ENCODE measurements around the gene NKD1.

NKD1 gene

DNA sequence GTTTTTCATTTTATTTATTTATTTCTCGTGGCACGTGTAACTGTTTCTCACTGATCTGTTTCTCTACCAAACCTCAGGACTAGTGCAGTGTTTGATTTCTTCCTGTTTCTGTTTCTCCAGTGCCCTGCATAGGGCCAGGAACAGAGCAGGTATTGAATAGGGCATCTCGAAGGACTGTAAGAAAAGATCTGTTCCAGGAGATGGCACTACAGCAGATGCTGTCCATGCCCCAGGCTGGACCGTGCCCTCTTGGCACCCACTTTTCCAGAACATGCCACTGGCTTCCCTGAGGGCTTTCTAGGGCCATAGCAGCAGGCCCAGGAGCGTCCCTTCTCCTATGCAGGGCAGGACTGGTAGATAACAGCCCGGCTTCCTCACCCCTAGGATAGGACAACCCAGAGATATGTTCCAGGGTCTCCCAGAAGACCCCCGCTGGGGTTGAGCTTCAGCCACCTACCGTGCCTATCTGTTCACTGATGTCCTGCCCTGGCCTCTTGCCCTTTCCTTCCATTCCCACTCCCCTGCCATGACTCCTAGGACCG lies 128.6 kb downstream of the NKD1 start:
- Mint-ChIP-seq H3K27me3 (no peaks in the 10 kb centered on the region), H3K9me3 (no peaks in the 10 kb centered on the region)
- no peak for ATAC-seq (replicated peaks; ENCODE audit: extremely low read depth, poor library complexity, severe bottlenecking)

DNA sequence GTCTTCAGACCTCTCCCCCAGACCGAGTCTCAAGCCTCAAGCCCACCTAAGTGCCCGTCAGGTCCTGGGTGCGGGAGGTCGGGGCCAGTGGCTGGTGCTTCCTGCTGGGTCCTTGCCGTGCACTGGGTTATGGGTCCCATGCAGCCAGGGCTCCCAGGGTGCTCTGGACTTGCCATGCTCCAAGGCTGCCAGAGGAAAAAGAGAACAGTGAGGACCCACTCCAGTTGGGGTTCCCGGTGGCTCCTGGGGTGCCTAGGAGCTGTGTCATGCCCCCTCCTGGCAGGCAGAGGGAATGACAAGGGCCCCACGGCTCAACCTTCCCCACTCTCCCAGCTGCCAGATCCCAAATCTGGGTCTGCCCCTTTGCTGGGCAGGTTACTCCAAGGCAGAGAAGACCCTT lies 129.2 kb downstream of the NKD1 start:
- H3K27ac Mint-ChIP-seq (ENCODE audit: low read depth), result peak overlapping the region; percentile 82
- no peak for ATAC-seq (replicated peaks; ENCODE audit: extremely low read depth, poor library complexity, severe bottlenecking)
- no peaks in the 10 kb centered on the region for H3K9me3 Mint-ChIP-seq
- peaks cover 51% of the 10 kb centered on the region for H3K4me1 Mint-ChIP-seq
- H3K4me3 Mint-ChIP-seq, result peak overlapping the region; percentile 90
- DNase-seq (ENCODE audit: low spot score in 2 of 2), result no peak
- H3K36me3 Mint-ChIP-seq (ENCODE audit: insufficient read depth), result peaks cover 52% of the 10 kb centered on the region
- H3K27me3 Mint-ChIP-seq, result no peaks in the 10 kb centered on the region

More for the DNA sequence above, 128.6 kb downstream of the NKD1 start:
- Mint-ChIP-seq H3K4me3 (no peak overlapping the region), H3K27ac (ENCODE audit: low read depth) (peak overlapping the region; percentile 82), H3K4me1 (peaks cover 45% of the 10 kb centered on the region), H3K36me3 (ENCODE audit: insufficient read depth) (peaks cover 58% of the 10 kb centered on the region)
- DNase-seq (ENCODE audit: low spot score in 2 of 2), result no peak

DNA sequence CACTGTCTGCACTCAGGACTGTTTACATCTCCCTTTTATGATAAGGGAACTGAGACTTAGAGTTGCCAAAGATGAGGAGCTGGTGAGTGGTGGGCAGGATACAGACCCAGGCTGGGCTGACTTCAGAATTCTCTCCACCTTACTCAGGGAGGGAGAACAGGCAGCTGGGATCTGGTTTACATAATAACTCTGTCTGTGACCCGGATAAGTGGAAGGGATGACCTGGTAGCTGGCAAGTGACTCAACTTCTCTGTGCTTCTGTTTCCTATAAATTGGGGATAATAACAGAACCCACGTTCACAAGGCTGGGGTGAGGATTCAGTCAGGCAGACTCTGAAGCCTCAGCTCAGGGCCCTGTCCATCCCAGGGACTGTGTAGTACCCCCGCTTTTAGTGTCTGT lies 130.3 kb downstream of the NKD1 start:
- Mint-ChIP-seq H3K4me1 (peaks cover 61% of the 10 kb centered on the region), H3K27me3 (no peaks in the 10 kb centered on the region), H3K36me3 (ENCODE audit: insufficient read depth) (peaks cover 41% of the 10 kb centered on the region), H3K27ac (ENCODE audit: low read depth) (peak overlapping the region; percentile 99), H3K4me3 (peak overlapping the region; percentile 90), H3K9me3 (no peaks in the 10 kb centered on the region)
- ATAC-seq (replicated peaks; ENCODE audit: extremely low read depth, poor library complexity, severe bottlenecking), result no peak
- DNase-seq (ENCODE audit: low spot score in 2 of 2), result no peak

DNA sequence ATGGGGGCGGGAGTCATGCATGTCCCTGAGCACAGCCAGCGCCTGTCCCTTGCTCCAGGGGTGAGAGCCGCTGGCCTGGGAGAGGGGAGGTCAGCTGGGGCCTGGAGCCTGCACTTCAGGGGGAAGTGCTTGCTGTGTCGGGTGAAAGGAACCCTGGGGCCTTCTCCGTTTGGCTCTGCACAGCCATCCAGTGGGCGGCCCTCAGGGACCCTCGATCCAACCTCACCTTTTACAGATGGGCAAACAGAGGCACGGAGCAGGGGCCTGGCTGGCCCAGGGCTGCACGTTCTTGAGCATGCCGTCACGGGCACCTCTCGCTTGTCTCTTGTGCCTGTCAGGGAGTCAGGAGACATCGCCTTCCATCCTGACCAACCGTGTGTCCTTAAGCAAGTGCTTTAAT lies 131.1 kb downstream of the NKD1 start:
- DNase-seq (ENCODE audit: low spot score in 2 of 2) (no peak), ATAC-seq (replicated peaks; ENCODE audit: extremely low read depth, poor library complexity, severe bottlenecking) (no peak)
- Mint-ChIP-seq H3K27ac (ENCODE audit: low read depth) (peak overlapping the region; percentile 99), H3K36me3 (ENCODE audit: insufficient read depth) (peaks cover 40% of the 10 kb centered on the region), H3K9me3 (no peaks in the 10 kb centered on the region), H3K4me3 (peak overlapping the region; percentile 90), H3K27me3 (no peaks in the 10 kb centered on the region), H3K4me1 (peaks cover 68% of the 10 kb centered on the region)

DNA sequence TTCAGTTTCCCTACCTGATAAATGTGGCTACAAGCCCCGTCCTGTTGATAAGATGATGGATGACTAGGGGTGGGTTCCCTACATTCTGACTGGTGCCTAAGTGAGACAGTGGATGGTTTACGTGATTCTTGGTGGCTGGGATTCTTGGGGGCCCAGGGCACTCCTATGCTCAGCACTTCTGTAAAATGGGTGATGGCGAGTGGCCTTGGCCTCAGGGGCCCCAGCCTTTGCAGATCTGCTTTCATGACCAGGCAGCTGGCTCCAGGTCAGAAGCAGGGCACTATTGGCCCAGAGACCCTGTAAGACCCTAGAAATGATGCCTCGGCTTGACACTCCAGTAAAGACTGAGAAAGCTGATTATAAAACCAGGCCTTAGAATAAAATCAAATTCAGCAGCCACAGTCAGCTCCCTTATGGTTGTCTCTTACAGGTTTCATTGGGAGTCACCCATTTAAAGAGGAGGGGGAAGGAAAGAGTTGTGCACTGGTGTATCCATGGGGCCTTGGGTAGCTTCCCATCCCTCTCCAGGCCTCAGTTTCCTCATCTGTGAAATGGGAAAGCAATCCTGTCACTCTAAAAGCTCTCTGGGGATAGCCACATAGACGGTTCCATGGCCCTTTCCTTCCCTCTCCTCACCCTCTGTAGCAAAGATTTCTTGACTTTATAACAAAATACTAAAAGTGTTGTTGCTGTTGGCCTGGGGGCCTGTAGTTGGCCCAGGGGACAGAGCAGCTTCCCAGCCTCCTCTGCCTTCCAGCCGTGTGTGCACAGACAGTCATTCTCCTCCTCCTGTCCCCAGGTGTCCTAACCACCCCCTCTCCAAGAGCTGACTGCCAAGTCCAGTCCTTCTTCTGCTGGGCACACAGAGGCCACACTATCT lies 131.7 kb downstream of the NKD1 start:
- Mint-ChIP-seq H3K4me1 (peaks cover 75% of the 10 kb centered on the region), H3K27me3 (no peaks in the 10 kb centered on the region), H3K27ac (ENCODE audit: low read depth) (peak overlapping the region; percentile 99), H3K4me3 (peak overlapping the region; percentile 90), H3K36me3 (ENCODE audit: insufficient read depth) (peaks cover 33% of the 10 kb centered on the region), H3K9me3 (no peaks in the 10 kb centered on the region)
- DNase-seq (ENCODE audit: low spot score in 2 of 2) (no peak), ATAC-seq (replicated peaks; ENCODE audit: extremely low read depth, poor library complexity, severe bottlenecking) (no peak)

DNA sequence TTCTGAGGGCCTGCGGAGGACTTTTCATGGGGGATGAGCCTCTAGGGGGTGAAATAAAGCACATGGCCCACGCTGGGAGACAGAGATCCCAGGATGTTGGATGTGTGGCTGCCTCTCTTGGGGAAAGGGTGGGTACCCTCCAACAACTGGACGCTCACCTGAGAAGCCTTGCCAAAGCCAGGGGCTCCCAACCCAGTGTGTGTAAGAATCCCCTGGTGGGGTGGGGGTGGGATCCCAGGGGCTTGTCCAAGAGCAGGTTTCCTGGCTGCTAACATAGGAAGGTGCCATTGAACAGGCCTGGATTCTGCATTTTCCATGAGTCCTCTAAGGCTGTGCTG lies 132.3 kb downstream of the NKD1 start:
- Mint-ChIP-seq H3K4me3 (peak overlapping the region; percentile 90), H3K27me3 (no peaks in the 10 kb centered on the region), H3K27ac (ENCODE audit: low read depth) (peak overlapping the region; percentile 99), H3K4me1 (peaks cover 81% of the 10 kb centered on the region), H3K9me3 (no peaks in the 10 kb centered on the region), H3K36me3 (ENCODE audit: insufficient read depth) (peaks cover 28% of the 10 kb centered on the region)
- ATAC-seq (replicated peaks; ENCODE audit: extremely low read depth, poor library complexity, severe bottlenecking) (no peak), DNase-seq (ENCODE audit: low spot score in 2 of 2) (no peak)

DNA sequence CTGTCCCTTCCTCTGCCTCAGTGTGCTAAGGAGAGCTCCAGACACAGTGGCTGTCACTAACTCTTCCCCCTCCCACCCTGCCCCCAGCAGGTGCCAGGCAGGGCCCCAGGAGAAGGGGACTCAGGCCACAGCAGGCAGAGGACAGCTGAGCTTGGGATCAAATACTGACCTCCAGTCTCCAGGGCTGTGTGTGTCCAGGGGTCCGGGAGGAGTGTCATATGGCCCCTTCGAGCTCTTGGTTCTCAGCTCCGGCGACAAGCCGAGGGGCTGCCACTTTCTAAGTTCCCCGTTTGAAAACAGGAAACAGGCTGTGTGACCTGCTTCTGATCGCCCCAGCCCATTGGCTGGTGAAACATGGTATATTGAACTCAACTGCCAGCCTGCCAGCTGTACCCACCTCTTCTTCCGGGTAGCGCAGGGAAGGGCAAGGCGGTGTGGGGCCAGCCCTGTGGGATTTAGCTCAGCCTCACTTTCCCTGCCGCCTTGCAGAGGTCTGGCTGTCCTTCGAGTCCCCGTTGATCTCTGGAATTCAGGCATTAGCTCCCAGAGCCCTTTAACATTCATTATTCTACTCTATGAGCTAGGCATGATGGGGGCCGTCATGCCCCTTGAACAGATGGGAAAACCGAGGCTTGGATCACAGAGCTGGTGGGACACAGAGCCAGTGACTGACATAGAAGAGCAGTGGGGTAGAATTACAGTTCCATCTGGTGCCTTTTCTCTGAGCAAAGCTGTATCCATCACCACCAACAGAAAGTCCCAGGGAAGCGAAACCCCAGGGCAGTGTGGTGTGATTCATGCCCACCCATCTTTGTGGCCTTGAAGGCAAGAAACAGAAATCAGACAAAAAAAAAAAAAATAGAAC lies 133.1 kb downstream of the NKD1 start, which contains the start of gene SNX20:
Gene SNX20 (minus strand): TSS at position 292 of the 865 bp plus-strand sequence. CDS start 3,786 bp downstream, outside the sequence.
- DNase-seq (ENCODE audit: low spot score in 2 of 2), result peak; percentile 48 to 51
- H3K27me3 Mint-ChIP-seq, result no peaks in the 10 kb centered on the region
- no peaks in the 10 kb centered on the region for H3K9me3 Mint-ChIP-seq

DNA sequence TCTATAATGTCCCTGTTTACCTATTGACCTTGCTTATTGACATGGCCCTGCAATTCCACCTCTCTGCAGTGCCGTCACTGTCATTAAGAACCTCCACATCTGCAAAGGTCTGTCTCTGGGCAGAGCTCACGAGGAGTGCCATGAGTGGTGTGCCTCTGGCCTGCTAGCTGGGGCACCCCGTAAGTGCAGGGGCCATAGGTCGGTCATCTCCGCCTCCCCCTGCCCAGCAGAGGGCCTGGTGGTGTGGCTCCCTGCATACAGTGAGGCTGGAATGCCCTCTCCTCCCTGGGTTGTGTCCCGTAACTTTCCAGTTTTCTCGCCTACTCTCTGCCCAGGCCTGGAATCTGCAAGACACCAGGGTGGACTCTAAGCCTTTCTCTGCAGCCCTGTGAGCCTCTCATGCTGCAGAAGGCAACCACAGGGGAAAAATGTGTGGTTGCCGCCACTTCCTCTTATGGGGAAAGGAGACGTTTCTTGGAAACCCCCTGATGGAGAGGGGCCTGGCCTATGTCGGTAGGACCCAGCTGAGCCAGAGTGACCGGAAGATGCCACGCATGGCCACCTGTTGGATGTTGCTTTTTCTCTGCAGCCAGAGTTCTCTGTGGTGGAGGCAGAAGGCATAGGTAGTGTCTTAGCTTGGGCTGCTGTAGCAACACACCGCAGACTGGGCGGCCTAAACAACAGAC lies 135.6 kb downstream of the NKD1 start:
- Mint-ChIP-seq H3K27ac (ENCODE audit: low read depth) (peak overlapping the region; percentile 89), H3K36me3 (ENCODE audit: insufficient read depth) (peaks cover 10% of the 10 kb centered on the region), H3K9me3 (no peaks in the 10 kb centered on the region), H3K27me3 (no peaks in the 10 kb centered on the region), H3K4me1 (peaks cover 69% of the 10 kb centered on the region), H3K4me3 (peak overlapping the region; percentile 58)
- DNase-seq (ENCODE audit: low spot score in 2 of 2) (no peak), ATAC-seq (replicated peaks; ENCODE audit: extremely low read depth, poor library complexity, severe bottlenecking) (peak; percentile 52)

More for the DNA sequence above, 133.1 kb downstream of the NKD1 start, which contains the start of gene SNX20:
- Mint-ChIP-seq H3K4me1 (peaks cover 85% of the 10 kb centered on the region), H3K4me3 (peak within 1 kb of the TSS; percentile 90), H3K36me3 (ENCODE audit: insufficient read depth) (peaks cover 23% of the 10 kb centered on the region), H3K27ac (ENCODE audit: low read depth) (peak within 1 kb of the TSS; percentile 99)
- ATAC-seq (replicated peaks; ENCODE audit: extremely low read depth, poor library complexity, severe bottlenecking), result peak; percentile 80

DNA sequence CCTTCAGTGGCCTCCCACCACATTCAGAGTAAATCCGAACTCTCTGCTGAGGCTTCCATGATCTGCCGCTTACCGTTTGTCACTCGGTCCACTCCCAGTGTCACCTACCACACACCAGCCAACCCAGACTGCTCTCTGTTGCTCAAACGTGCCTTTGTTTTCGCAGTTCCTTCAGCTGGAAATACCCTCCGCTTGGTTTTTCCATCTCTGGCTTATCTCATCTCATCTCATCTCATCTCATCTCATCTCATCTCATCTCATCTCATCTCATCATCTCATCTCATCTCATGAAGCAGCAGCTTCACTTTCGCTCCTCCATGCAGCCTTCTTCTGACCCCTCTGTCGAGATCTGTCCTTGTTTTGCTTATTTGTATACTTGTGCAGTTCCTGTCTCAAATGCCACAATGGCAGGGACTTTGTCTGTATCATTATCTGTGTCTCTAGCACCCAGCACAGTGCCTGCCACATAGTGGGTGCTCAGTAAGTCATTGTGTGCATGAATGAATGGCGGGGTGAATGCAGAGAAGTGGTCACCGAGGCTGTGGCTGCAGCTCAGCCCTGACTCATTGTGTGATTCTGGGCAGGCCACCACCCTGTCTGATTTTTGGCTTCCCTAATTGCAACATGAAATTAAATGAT lies 136.7 kb downstream of the NKD1 start:
- Mint-ChIP-seq H3K9me3 (no peaks in the 10 kb centered on the region), H3K36me3 (ENCODE audit: insufficient read depth) (peaks cover 11% of the 10 kb centered on the region), H3K27me3 (no peaks in the 10 kb centered on the region), H3K4me3 (peak overlapping the region; percentile 58), H3K4me1 (peaks cover 61% of the 10 kb centered on the region), H3K27ac (ENCODE audit: low read depth) (peak overlapping the region; percentile 89)
- DNase-seq (ENCODE audit: low spot score in 2 of 2) (no peak), ATAC-seq (replicated peaks; ENCODE audit: extremely low read depth, poor library complexity, severe bottlenecking) (peak; percentile 22)

DNA sequence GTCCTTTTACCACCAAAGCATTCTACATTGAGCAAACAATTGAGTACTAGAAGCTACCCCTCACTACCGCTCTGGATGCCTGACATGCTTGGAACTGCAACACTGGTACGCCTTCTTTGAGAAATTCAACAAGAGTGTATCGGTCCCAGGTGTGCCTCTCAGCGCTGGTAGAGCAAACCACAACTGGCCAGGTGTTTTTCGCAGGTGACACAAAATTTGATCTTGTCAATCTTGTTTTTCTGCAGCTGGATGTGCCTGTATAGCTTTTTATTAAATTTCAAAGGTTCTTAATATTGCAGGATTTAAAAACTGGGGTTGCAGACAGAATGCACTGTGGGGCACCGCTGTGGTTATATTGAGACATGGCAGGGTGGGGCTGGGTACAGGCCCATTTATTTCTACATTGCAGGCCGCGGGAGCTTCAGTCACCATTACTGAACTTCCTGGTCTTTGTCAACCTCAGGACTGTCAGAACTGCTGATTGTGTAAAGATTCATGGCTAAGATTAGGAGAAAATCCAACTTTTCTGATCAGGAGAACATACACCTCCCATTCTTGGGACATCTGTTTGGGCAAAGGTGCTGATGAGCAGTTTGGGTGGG lies 137.4 kb downstream of the NKD1 start:
- Mint-ChIP-seq H3K4me1 (peaks cover 57% of the 10 kb centered on the region), H3K27ac (ENCODE audit: low read depth) (peak overlapping the region; percentile 89), H3K9me3 (no peaks in the 10 kb centered on the region), H3K4me3 (peak overlapping the region; percentile 58), H3K27me3 (no peaks in the 10 kb centered on the region), H3K36me3 (ENCODE audit: insufficient read depth) (peaks cover 11% of the 10 kb centered on the region)
- DNase-seq (ENCODE audit: low spot score in 2 of 2) (no peak), ATAC-seq (replicated peaks; ENCODE audit: extremely low read depth, poor library complexity, severe bottlenecking) (no peak)

DNA sequence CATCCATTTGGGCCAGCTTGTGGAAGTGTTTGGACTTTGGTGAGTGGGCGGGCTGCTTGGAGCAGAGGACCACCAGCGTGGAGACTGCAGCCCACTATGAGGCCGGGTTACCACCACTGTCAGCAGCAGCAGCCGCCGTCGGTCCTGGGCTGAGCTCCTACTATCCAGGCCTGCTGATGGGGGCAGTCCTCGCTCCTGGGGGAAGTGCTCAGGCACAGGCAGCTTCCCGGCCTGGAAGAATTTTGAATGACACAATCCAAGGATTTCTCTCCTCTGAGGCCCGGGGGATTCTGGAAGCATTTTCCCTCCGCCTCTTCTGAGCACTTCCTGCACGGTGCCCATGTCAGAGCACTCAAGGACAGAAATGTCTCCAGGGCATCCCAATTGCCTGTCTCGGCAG lies 139.9 kb downstream of the NKD1 start:
- no peak for DNase-seq (ENCODE audit: low spot score in 2 of 2)
- Mint-ChIP-seq H3K27me3 (no peaks in the 10 kb centered on the region), H3K4me3 (no peak overlapping the region), H3K36me3 (ENCODE audit: insufficient read depth) (peaks cover 9% of the 10 kb centered on the region), H3K9me3 (no peaks in the 10 kb centered on the region), H3K4me1 (peaks cover 55% of the 10 kb centered on the region), H3K27ac (ENCODE audit: low read depth) (no peak overlapping the region)
- ATAC-seq (replicated peaks; ENCODE audit: extremely low read depth, poor library complexity, severe bottlenecking), result no peak

All from central memory CD8-positive, alpha-beta T cell (primary cell).